Endodermal cell (in vitro differentiated cells): ENCODE data around the gene PCDHA8. TPM values are rescaled to one million over a fixed set of nuclear protein-coding genes. Genes with fewer than 3 reads are reported as not detected.

Source experiments
- DNase-seq: peaks from one replicate; pipeline ENCODE4 v3.0.0-alpha.2; 2017
- H3K27ac ChIP-seq: 2 replicates; pipeline ENCODE4 v1.5.1; 2013; ENCODE audit warnings: mild to moderate bottlenecking, low read depth, low read length, moderate library complexity
- H3K27me3 ChIP-seq: 2 replicates; pipeline ENCODE4 v1.6.1; 2013; ENCODE audit warnings: mild to moderate bottlenecking, low read length, moderate library complexity; ENCODE audit not compliant: insufficient read depth, control insufficient read depth, poor library complexity, severe bottlenecking
- H3K36me3 ChIP-seq: 2 replicates; pipeline ENCODE4 v1.7.0; 2013; ENCODE audit warnings: mild to moderate bottlenecking, low read length, moderate library complexity; ENCODE audit not compliant: control insufficient read depth, insufficient read depth
- H3K4me1 ChIP-seq: one replicate; pipeline ENCODE4 v1.7.0; 2013; ENCODE audit warnings: low read length; ENCODE audit not compliant: control insufficient read depth, insufficient read depth
- H3K4me3 ChIP-seq: 2 replicates; pipeline ENCODE4 v1.5.1; 2013; ENCODE audit warnings: mild to moderate bottlenecking, low read length, moderate library complexity
- H3K9ac ChIP-seq: 2 replicates; pipeline ENCODE4 v1.6.1; 2013; ENCODE audit warnings: mild to moderate bottlenecking, low read length, moderate library complexity; ENCODE audit not compliant: poor library complexity, severe bottlenecking; ENCODE audit errors: extremely low read depth
- H3K9me3 ChIP-seq: 2 replicates; pipeline ENCODE4 v1.6.1; 2013; ENCODE audit warnings: mild to moderate bottlenecking, low read length, moderate library complexity; ENCODE audit not compliant: control insufficient read depth
- H3K27ac Mint-ChIP-seq: 2 replicates; pipeline ENCODE4 v1.8.0; 2020; ENCODE audit warnings: mixed read lengths
- H3K27me3 Mint-ChIP-seq: 2 replicates; pipeline ENCODE4 v1.8.0; 2021; ENCODE audit warnings: mild to moderate bottlenecking, mixed read lengths; ENCODE audit not compliant: insufficient read depth
- H3K36me3 Mint-ChIP-seq: 2 replicates; pipeline ENCODE4 v1.8.0; 2020; ENCODE audit warnings: low read depth, mixed read lengths
- H3K4me1 Mint-ChIP-seq: 2 replicates; pipeline ENCODE4 v1.8.0; 2020; ENCODE audit warnings: mixed read lengths
- H3K4me3 Mint-ChIP-seq: 2 replicates; pipeline ENCODE4 v1.8.0; 2020; ENCODE audit warnings: mild to moderate bottlenecking, moderate library complexity, mixed read lengths
- H3K9me3 Mint-ChIP-seq: 2 replicates; pipeline ENCODE4 v1.8.0; 2020; ENCODE audit warnings: mild to moderate bottlenecking, mixed read lengths
- WGBS, 2 experiments: methylation state at CpG; one replicate each; pipeline versions ENCODE4 v1.1.5 to v1.1.7; 2013; ENCODE audit warnings: missing lambda C conversion rate in 2 of 2, mixed read lengths in 1 of 2; ENCODE audit not compliant: insufficient coverage in 1 of 2, insufficient read length in 1 of 2; 5-methylcytosine and 5-hydroxymethylcytosine counted together
- total RNA-seq, 2 donors: library from RNA; stranded (reverse); fragmentation: NEBNext Ultra II Directional in 1 of 2; extraction: Animal tissue kit (Norgen Biotek cat#: 25700) in 1 of 2; gene quantifications; 2 replicates in 1 of 2; 3 replicates in 1 of 2; pipeline ENCODE4 v1.2.1, GENCODE V29; 2021
- TF ChIP-seq, protein P1 (sequence below): fragments of 200-600 bp; sonication (generic); conservative IDR thresholded peaks from 2 replicates; pipeline ENCODE4 v1.5.0; 2021; ENCODE audit warnings: antibody characterized with exemption, mild to moderate bottlenecking

Gene PCDHA8
- total RNA-seq, 2 donors from 2014 or later: 0.71 to 2.5 TPM

DNA sequence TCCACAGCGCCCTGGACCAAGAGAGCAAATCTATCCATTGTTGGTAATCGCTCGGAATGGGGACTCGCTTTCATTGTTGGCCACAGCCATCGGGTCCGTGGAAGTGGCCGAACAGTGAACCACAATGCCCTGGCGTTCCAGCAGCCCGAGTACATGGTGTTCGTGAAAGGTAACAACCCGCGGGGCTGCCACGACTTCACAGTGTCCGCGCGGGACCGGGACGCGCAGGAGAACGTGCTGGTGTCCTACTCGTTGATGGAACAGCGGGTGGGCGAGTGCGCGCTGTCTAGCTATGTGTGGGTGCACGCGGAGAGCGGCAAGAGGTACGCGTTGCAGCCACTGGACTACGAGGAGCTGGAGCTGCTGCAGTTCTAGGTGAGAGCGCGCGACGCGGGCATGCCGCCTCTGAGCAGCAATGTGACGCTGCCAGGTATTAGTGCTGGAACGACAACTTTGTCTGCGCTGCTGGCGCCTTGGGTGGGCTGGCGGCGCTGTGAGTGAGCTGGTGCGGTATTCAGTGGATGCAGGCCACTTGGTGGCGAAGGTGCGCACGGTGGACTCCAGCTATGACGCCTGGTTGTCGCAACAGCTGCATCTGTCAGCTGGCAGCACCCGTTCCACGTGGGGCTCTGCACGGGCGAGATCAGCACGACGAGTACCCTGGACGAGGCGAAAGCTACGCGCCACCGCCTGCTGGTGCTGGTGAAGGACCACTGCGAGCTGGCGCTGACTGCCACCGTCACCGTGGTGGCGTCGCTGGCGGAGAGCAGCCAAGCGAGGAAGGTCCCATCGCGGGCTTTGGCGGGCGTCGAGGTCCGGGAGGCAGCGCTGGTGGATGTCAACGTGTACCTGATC is 21.7 kb downstream of the PCDHA8 start:
- DNase-seq: peak; percentile 42
- no peak overlapping the region for H3K9ac ChIP-seq
- H3K36me3 ChIP-seq: no peaks in the 10 kb centered on the region
- WGBS, 2 experiments: 96% methylated on average over 70 to 76 of the region's 76 CpGs
- no peak overlapping the region for H3K27ac Mint-ChIP-seq
- H3K9me3 ChIP-seq: no peaks in the 10 kb centered on the region
- no peaks in the 10 kb centered on the region for H3K4me1 ChIP-seq
- TF ChIP-seq, protein P1, sequence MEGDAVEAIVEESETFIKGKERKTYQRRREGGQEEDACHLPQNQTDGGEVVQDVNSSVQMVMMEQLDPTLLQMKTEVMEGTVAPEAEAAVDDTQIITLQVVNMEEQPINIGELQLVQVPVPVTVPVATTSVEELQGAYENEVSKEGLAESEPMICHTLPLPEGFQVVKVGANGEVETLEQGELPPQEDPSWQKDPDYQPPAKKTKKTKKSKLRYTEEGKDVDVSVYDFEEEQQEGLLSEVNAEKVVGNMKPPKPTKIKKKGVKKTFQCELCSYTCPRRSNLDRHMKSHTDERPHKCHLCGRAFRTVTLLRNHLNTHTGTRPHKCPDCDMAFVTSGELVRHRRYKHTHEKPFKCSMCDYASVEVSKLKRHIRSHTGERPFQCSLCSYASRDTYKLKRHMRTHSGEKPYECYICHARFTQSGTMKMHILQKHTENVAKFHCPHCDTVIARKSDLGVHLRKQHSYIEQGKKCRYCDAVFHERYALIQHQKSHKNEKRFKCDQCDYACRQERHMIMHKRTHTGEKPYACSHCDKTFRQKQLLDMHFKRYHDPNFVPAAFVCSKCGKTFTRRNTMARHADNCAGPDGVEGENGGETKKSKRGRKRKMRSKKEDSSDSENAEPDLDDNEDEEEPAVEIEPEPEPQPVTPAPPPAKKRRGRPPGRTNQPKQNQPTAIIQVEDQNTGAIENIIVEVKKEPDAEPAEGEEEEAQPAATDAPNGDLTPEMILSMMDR: no peak
- H3K36me3 Mint-ChIP-seq: peaks cover 47% of the 10 kb centered on the region
- no peak overlapping the region for H3K4me3 ChIP-seq
- peaks cover 35% of the 10 kb centered on the region for H3K9me3 Mint-ChIP-seq
- no peak overlapping the region for H3K4me3 Mint-ChIP-seq
- H3K4me1 Mint-ChIP-seq: peaks cover 2% of the 10 kb centered on the region
- no peaks in the 10 kb centered on the region for H3K27me3 Mint-ChIP-seq
- no peak overlapping the region for H3K27ac ChIP-seq
- no peaks in the 10 kb centered on the region for H3K27me3 ChIP-seq

DNA sequence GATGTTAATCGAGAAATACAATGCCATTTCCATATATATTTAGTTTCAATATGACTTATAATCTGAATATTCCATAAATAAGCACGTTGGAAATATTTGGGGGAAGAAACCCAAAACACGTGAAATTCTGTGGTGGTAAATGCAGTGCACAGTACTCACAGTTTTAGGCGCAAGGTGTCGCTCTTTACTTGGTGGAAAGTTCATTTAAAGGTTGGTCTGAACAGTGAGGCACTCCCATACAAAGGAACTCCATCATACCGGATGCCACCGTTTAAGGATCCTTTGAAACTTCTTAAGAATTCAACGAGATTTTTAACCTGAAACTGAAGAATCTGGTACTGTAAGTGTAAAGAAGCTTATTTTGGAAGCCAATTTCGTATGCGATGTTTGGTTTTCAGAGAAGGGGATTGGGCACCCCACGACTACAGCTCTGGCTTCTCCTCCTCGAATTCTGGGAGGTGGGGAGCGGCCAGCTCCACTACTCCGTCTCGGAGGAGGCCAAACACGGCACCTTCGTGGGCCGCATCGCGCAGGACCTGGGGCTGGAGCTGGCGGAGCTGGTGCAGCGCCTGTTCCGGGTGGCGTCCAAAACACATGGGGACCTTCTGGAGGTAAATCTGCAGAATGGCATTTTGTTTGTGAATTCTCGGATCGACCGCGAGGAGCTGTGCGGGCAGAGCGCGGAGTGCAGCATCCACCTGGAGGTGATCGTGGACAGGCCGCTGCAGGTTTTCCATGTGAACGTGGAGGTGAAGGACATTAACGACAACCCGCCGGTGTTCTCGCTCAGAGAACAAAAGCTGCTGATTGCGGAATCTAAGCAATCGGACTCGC is 28.0 kb downstream of the PCDHA8 start, which contains the start of gene PCDHA11:
PCDHA11 (plus strand) TSS at position 237 of the 834 bp plus-strand sequence; CDS start at position 384, 147 bp downstream.
- TF ChIP-seq, protein P1: peak; percentile 80

DNA sequence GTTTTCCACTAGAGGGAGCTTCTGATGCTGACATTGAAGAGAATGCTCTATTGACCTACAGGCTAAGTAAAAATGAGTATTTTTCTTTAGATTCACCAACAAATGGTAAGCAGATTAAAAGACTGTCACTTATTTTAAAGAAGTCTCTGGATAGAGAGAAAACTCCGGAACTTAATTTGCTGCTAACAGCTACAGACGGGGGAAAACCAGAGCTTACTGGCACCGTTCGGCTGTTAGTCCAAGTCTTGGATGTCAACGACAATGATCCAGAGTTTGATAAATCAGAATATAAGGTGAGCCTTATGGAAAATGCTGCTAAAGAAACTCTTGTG is 28.5 kb downstream of the PCDHA8 start:
- Mint-ChIP-seq H3K27ac (no peak overlapping the region), H3K9me3 (peaks cover 17% of the 10 kb centered on the region), H3K4me1 (peaks cover 4% of the 10 kb centered on the region), H3K36me3 (peaks cover 28% of the 10 kb centered on the region), H3K4me3 (peak overlapping the region; percentile 88), H3K27me3 (no peaks in the 10 kb centered on the region)
- Histone ChIP-seq H3K4me1 (no peaks in the 10 kb centered on the region), H3K4me3 (peak overlapping the region; percentile 98), H3K9me3 (peaks cover 5% of the 10 kb centered on the region), H3K27ac (no peak overlapping the region), H3K9ac (peak overlapping the region; percentile 81), H3K36me3 (peaks cover 6% of the 10 kb centered on the region), H3K27me3 (no peaks in the 10 kb centered on the region)
- TF ChIP-seq, protein P1: peak; percentile 81
- no peak for DNase-seq
- WGBS, 2 experiments: 81 to 96% methylated on average over 4 to 5 of the region's 5 CpGs

More for the DNA sequence above, 28.0 kb downstream of the PCDHA8 start, which contains the start of gene PCDHA11:
- 18 to 36% methylated on average over 13 to 40 of the region's 41 CpGs for WGBS, 2 experiments
- Histone ChIP-seq H3K9ac (peak within 1 kb of the TSS; percentile 81), H3K27me3 (no peaks in the 10 kb centered on the region), H3K27ac (peak within 1 kb of the TSS; percentile 60), H3K4me1 (no peaks in the 10 kb centered on the region), H3K4me3 (peak within 1 kb of the TSS; percentile 98), H3K9me3 (peaks cover 5% of the 10 kb centered on the region), H3K36me3 (peaks cover 6% of the 10 kb centered on the region)
- H3K4me3 Mint-ChIP-seq: peak within 1 kb of the TSS; percentile 88
- H3K27me3 Mint-ChIP-seq: no peaks in the 10 kb centered on the region
- H3K36me3 Mint-ChIP-seq: peaks cover 30% of the 10 kb centered on the region
- H3K9me3 Mint-ChIP-seq: peaks cover 17% of the 10 kb centered on the region
- peak within 1 kb of the TSS; percentile 95 for H3K27ac Mint-ChIP-seq
- peak; percentile 79 for DNase-seq
- no peaks in the 10 kb centered on the region for H3K4me1 Mint-ChIP-seq
